NCI-H345 treated with DMSO at 0.1 percent for 48 hours (cell line): ENCODE measurements around the gene RGS17.

ENCODE experiments used
- DNase-seq: peaks from one replicate; lab custom pipeline; 2025; ENCODE audit not compliant: unreplicated experiment; lab: John Stamatoyannopoulos, UW

The RGS17 gene

DNA sequence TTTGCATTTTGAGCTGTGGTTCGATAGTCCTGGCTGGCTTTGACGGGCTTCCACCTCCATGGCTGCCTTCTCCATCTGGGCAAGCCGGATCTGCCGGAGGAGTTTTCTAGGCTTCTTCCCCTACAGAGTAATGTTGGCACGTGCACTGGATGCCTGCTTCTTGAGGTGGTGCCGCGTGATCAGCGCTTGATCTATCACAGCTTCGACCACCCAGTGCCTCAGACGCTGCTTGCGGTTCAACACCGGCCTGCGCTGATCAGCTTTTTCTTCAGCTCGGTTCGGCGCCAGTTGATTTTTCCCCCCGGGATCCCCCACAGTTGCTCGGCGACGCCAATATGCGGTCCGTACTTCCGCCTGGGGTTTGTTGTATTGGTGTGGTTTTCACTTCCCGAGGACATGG lies 171.7 kb downstream of the RGS17 start:
- no peak for DNase-seq

DNA sequence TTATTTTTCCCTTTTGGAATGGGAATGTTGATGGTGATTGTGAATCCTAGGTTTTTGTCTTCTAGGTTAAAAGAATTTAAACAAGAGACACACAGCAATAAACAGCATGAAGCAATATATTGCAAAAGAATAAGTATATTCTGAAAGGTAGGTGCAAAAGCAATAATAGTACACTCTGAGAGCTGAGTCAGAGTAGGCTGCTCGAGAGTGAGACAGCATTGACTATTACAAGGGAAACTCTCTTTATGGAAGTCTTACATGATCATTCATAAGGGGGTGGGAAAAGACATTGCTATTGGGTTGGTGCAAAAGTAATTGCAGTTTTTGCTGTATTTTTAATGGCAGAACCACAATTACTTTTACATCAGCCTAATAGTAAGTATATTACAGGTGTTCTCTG lies 173.3 kb downstream of the RGS17 start:
- no peak for DNase-seq
